ENCODE results near the gene PPM1N. TPM values are rescaled to one million over a fixed set of nuclear protein-coding genes. Genes with fewer than 3 reads are reported as not detected.

PPM1N gene
- polyA plus RNA-seq, 1 donor (not counting 4 experiments of a cell fraction or from before 2014, with no cell fraction given): 1.9 TPM

DNA sequence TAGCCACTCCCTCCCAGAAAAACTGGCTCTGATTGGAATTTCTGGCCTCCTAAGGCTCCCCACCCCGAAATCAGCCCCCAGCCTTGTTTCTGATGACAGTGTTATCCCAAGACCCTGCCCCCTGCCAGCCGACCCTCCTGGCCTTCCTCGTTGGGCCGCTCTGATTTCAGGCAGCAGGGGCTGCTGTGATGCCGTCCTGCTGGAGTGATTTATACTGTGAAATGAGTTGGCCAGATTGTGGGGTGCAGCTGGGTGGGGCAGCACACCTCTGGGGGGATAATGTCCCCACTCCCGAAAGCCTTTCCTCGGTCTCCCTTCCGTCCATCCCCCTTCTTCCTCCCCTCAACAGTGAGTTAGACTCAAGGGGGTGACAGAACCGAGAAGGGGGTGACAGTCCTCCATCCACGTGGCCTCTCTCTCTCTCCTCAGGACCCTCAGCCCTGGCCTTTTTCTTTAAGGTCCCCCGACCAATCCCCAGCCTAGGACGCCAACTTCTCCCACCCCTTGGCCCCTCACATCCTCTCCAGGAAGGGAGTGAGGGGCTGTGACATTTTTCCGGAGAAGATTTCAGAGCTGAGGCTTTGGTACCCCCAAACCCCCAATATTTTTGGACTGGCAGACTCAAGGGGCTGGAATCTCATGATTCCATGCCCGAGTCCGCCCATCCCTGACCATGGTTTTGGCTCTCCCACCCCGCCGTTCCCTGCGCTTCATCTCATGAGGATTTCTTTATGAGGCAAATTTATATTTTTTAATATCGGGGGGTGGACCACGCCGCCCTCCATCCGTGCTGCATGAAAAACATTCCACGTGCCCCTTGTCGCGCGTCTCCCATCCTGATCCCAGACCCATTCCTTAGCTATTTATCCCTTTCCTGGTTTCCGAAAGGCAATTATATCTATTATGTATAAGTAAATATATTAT is 24.3 kb upstream of the PPM1N start:
- no peaks in the 10 kb centered on the region for H3K36me3 ChIP-seq (ENCODE audit: control insufficient read depth in 2 of 2, extremely low read depth in 1 of 2, insufficient read depth in 2 of 2, low read length in 2 of 2)
- H3K4me1 ChIP-seq (ENCODE audit: control insufficient read depth, extremely low read depth, insufficient read depth, low read length): peaks cover 22% of the 10 kb centered on the region
- no peak for FAIRE-seq
- no peak overlapping the region for H3K4me3 ChIP-seq (ENCODE audit: control insufficient read depth in 2 of 3, extremely low read depth in 1 of 3, insufficient read depth in 2 of 3, low read depth in 1 of 3, low read length in 3 of 3)
- no peaks in the 10 kb centered on the region for H4K20me1 ChIP-seq (ENCODE audit: control insufficient read depth, extremely low read depth, insufficient read depth, low read length)
- H3K27me3 ChIP-seq (ENCODE audit: control insufficient read depth, extremely low read depth, insufficient read depth, low read length): no peaks in the 10 kb centered on the region
- H3K9me3 ChIP-seq (ENCODE audit: control insufficient read depth, low read depth, low read length): no peaks in the 10 kb centered on the region
- no peak overlapping the region for H3K9ac ChIP-seq (ENCODE audit: control insufficient read depth, extremely low read depth, insufficient read depth, low read length)
- no peak overlapping the region for H3K4me2 ChIP-seq (ENCODE audit: control insufficient read depth, extremely low read depth, insufficient read depth, low read depth, low read length)
- DNase-seq (ENCODE audit: low read depth, low spot score): no peak
- H3K79me2 ChIP-seq (ENCODE audit: control insufficient read depth, insufficient read depth, low read length): no peaks in the 10 kb centered on the region
- TF ChIP-seq EZH2 (IDR thresholded peaks at IDR 0.05; ENCODE audit: low read length): no peak
- TF ChIP-seq, protein P1, sequence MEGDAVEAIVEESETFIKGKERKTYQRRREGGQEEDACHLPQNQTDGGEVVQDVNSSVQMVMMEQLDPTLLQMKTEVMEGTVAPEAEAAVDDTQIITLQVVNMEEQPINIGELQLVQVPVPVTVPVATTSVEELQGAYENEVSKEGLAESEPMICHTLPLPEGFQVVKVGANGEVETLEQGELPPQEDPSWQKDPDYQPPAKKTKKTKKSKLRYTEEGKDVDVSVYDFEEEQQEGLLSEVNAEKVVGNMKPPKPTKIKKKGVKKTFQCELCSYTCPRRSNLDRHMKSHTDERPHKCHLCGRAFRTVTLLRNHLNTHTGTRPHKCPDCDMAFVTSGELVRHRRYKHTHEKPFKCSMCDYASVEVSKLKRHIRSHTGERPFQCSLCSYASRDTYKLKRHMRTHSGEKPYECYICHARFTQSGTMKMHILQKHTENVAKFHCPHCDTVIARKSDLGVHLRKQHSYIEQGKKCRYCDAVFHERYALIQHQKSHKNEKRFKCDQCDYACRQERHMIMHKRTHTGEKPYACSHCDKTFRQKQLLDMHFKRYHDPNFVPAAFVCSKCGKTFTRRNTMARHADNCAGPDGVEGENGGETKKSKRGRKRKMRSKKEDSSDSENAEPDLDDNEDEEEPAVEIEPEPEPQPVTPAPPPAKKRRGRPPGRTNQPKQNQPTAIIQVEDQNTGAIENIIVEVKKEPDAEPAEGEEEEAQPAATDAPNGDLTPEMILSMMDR (optimal IDR thresholded peaks at IDR 0.05 in 1 of 3, IDR thresholded peaks at IDR 0.05 in 1 of 3, conservative IDR thresholded peaks at IDR 0.05 in 1 of 3; ENCODE audit: extremely low read depth in 1 of 3, insufficient read depth in 2 of 3, low read length in 3 of 3): no peak
- dilution Hi-C loops (cut with MboI; ENCODE audit: extremely low pct_ligation_motif_present, low sequenced_read_pairs): no loop called here
- H2AFZ ChIP-seq (ENCODE audit: control insufficient read depth, low read length): no peak overlapping the region
- no peak overlapping the region for H3K27ac ChIP-seq (ENCODE audit: control insufficient read depth, insufficient read depth, low read length)
- H3K9me1 ChIP-seq (ENCODE audit: control insufficient read depth, extremely low read depth, insufficient read depth, low read length): no peaks in the 10 kb centered on the region

DNA sequence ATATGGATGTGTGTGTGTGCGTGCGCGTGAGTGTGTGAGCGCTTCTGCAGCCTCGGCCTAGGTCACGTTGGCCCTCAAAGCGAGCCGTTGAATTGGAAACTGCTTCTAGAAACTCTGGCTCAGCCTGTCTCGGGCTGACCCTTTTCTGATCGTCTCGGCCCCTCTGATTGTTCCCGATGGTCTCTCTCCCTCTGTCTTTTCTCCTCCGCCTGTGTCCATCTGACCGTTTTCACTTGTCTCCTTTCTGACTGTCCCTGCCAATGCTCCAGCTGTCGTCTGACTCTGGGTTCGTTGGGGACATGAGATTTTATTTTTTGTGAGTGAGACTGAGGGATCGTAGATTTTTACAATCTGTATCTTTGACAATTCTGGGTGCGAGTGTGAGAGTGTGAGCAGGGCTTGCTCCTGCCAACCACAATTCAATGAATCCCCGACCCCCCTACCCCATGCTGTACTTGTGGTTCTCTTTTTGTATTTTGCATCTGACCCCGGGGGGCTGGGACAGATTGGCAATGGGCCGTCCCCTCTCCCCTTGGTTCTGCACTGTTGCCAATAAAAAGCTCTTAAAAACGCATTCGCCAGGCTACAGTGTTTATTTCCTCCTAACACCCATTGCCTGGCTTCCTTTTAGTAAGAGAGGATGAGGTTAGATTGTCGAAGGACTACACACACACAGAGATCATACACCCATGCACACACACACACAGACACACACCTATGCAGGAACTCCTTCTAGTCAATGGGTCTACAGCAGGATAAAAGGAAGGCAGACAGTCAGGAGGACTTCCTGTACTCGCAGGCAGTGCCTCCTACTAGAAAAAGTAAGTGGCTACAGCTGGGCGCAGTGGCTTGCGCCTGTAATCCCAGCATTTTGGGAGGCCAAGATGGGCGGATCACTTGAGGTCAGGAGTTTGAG is 23.4 kb upstream of the PPM1N start:
- peaks cover 22% of the 10 kb centered on the region for H3K4me1 ChIP-seq (ENCODE audit: control insufficient read depth, extremely low read depth, insufficient read depth, low read length)
- no peak overlapping the region for H3K9ac ChIP-seq (ENCODE audit: control insufficient read depth, extremely low read depth, insufficient read depth, low read length)
- no peaks in the 10 kb centered on the region for H3K79me2 ChIP-seq (ENCODE audit: control insufficient read depth, insufficient read depth, low read length)
- H4K20me1 ChIP-seq (ENCODE audit: control insufficient read depth, extremely low read depth, insufficient read depth, low read length): no peaks in the 10 kb centered on the region
- no peaks in the 10 kb centered on the region for H3K9me3 ChIP-seq (ENCODE audit: control insufficient read depth, low read depth, low read length)
- H3K4me3 ChIP-seq (ENCODE audit: control insufficient read depth in 2 of 3, extremely low read depth in 1 of 3, insufficient read depth in 2 of 3, low read depth in 1 of 3, low read length in 3 of 3): no peak overlapping the region
- dilution Hi-C loops (cut with MboI; ENCODE audit: extremely low pct_ligation_motif_present, low sequenced_read_pairs): no loop called here
- no peak for TF ChIP-seq EZH2 (IDR thresholded peaks at IDR 0.05; ENCODE audit: low read length)
- TF ChIP-seq, protein P1 (optimal IDR thresholded peaks at IDR 0.05 in 1 of 3, IDR thresholded peaks at IDR 0.05 in 1 of 3, conservative IDR thresholded peaks at IDR 0.05 in 1 of 3; ENCODE audit: extremely low read depth in 1 of 3, insufficient read depth in 2 of 3, low read length in 3 of 3): no peak
- H3K27ac ChIP-seq (ENCODE audit: control insufficient read depth, insufficient read depth, low read length): no peak overlapping the region
- no peak overlapping the region for H3K4me2 ChIP-seq (ENCODE audit: control insufficient read depth, extremely low read depth, insufficient read depth, low read depth, low read length)
- H3K9me1 ChIP-seq (ENCODE audit: control insufficient read depth, extremely low read depth, insufficient read depth, low read length): no peaks in the 10 kb centered on the region
- H3K27me3 ChIP-seq (ENCODE audit: control insufficient read depth, extremely low read depth, insufficient read depth, low read length): no peaks in the 10 kb centered on the region
- H2AFZ ChIP-seq (ENCODE audit: control insufficient read depth, low read length): no peak overlapping the region
- no peak for FAIRE-seq
- H3K36me3 ChIP-seq (ENCODE audit: control insufficient read depth in 2 of 2, extremely low read depth in 1 of 2, insufficient read depth in 2 of 2, low read length in 2 of 2): no peaks in the 10 kb centered on the region
- no peak for DNase-seq (ENCODE audit: low read depth, low spot score)

Measured in keratinocyte (primary cell).